H1 (cell line): ENCODE results near the gene P2RX2. TPM values are rescaled to one million over a fixed set of nuclear protein-coding genes. Genes with fewer than 3 reads are reported as not detected.

Source experiments
- CTCF ChIA-PET: fragments of 300-600 bp; sonication (Branson Sonifier 250); formaldehyde crosslinking; loops from one replicate; lab custom pipeline; 2021; ENCODE audit not compliant: partially characterized antibody; lab: Charles Lee
- POLR2A ChIA-PET: fragments of 300-600 bp; sonication (Branson Sonifier 250); formaldehyde crosslinking; loops from one replicate; lab custom pipeline; 2021; ENCODE audit warnings: inconsistent platforms; ENCODE audit not compliant: partially characterized antibody; lab: Charles Lee
- DNase-seq, 2 experiments: peaks; one replicate each; pipeline versions ENCODE4 v3.0.0 to v3.0.0-alpha.2; 2010 to 2022; ENCODE audit warnings: low spot score in 2 of 2, low read depth in 1 of 2, mixed read lengths in 1 of 2
- FAIRE-seq: peaks from 2 replicates; lab custom pipeline; 2011; peaks lifted over from hg19 to GRCh38; lab: Jason Lieb, UNC
- H2AFZ ChIP-seq: 2 replicates; pipeline ENCODE4 v1.8.1; 2012; ENCODE audit warnings: low read length, inconsistent platforms
- H2AK5ac ChIP-seq: 2 replicates; pipeline ENCODE4 v1.6.1; 2013; ENCODE audit warnings: low read depth, low read length
- H2BK120ac ChIP-seq: replicated peaks from 2 replicates; pipeline ENCODE3; 2013; ENCODE audit warnings: low read depth, low read length, inconsistent platforms
- H2BK12ac ChIP-seq: 2 replicates; pipeline ENCODE4 v1.6.1; 2013; ENCODE audit warnings: low read depth, low read length
- H2BK15ac ChIP-seq: 2 replicates; pipeline ENCODE4 v1.6.1; 2013; ENCODE audit warnings: low read length
- H2BK20ac ChIP-seq: 2 replicates; pipeline ENCODE4 v1.6.1; 2013; ENCODE audit warnings: low read length
- H2BK5ac ChIP-seq: 2 replicates; pipeline ENCODE4 v1.6.1; 2013; ENCODE audit warnings: low read depth, low read length
- H3K14ac ChIP-seq: 2 replicates; pipeline ENCODE4 v1.6.1; 2013; ENCODE audit warnings: inconsistent platforms; ENCODE audit not compliant: insufficient read length
- H3K18ac ChIP-seq: 2 replicates; pipeline ENCODE4 v1.6.1; 2013; ENCODE audit warnings: low read length; ENCODE audit errors: extremely low read depth
- H3K23ac ChIP-seq: 2 replicates; pipeline ENCODE4 v1.6.1; 2013; ENCODE audit warnings: inconsistent platforms; ENCODE audit not compliant: insufficient read length
- H3K23me2 ChIP-seq: 2 replicates; pipeline ENCODE4 v1.6.1; 2013; ENCODE audit warnings: low read depth, low read length
- H3K27ac ChIP-seq: 2 replicates; pipeline ENCODE4 v1.6.1; 2011; ENCODE audit warnings: low read depth, low read length, inconsistent platforms
- H3K27me3 ChIP-seq, 4 experiments: replicated peaks in 1 of 4; 1 replicate in 1 of 4; 2 replicates in 3 of 4; pipeline versions ENCODE4 v1.6.1 to v1.8.1; 2011 to 2013; ENCODE audit warnings: low read length in 3 of 4, mild to moderate bottlenecking in 3 of 4, inconsistent platforms in 2 of 4, mixed read lengths in 2 of 4, moderate library complexity in 1 of 4; ENCODE audit not compliant: control insufficient read depth in 3 of 4, insufficient read depth in 3 of 4; ENCODE audit errors: extremely low read depth in 1 of 4
- H3K36me3 ChIP-seq, 4 experiments: 2 replicates each; pipeline versions ENCODE4 v1.6.1 to v1.8.1; 2011 to 2013; ENCODE audit warnings: mild to moderate bottlenecking in 4 of 4, low read length in 3 of 4, moderate library complexity in 2 of 4, control low read depth in 1 of 4, inconsistent platforms in 1 of 4; ENCODE audit not compliant: insufficient read depth in 4 of 4, control insufficient read depth in 2 of 4
- H3K4ac ChIP-seq: replicated peaks from 2 replicates; pipeline ENCODE3; 2013; ENCODE audit warnings: low read length, low read depth, mixed read lengths, inconsistent platforms; ENCODE audit not compliant: insufficient read length
- H3K4me1 ChIP-seq, 4 experiments: replicated peaks in 1 of 4; 1 replicate in 1 of 4; 2 replicates in 3 of 4; pipeline versions ENCODE4 v1.6.1 to v1.8.1; 2011 to 2013; ENCODE audit warnings: low read length in 3 of 4, inconsistent platforms in 2 of 4, mixed read lengths in 1 of 4; ENCODE audit not compliant: insufficient read depth in 4 of 4, control insufficient read depth in 3 of 4
- H3K4me2 ChIP-seq, 2 experiments: 2 replicates each; pipeline versions ENCODE4 v1.6.1 to v1.8.1; 2011 to 2013; ENCODE audit warnings: low read depth in 2 of 2, low read length in 2 of 2, control low read depth in 1 of 2, inconsistent platforms in 1 of 2, mild to moderate bottlenecking in 1 of 2; ENCODE audit not compliant: insufficient read depth in 1 of 2
- H3K4me3 ChIP-seq, 4 experiments: fragments of 200-600, 300-600 bp in 1 of 4; sonication (generic), shearing (Covaris generic), sonication (Bioruptor Twin) in 1 of 4; 2 replicates each; pipeline versions ENCODE4 v1.5.1 to v1.8.1; 2011 to 2016; ENCODE audit warnings: low read length in 4 of 4, low read depth in 3 of 4, control low read depth in 2 of 4, inconsistent platforms in 2 of 4, mild to moderate bottlenecking in 2 of 4, mixed read lengths in 1 of 4, moderate library complexity in 1 of 4; ENCODE audit not compliant: insufficient read depth in 2 of 4; ENCODE audit errors: extremely low read depth in 1 of 4
- H3K56ac ChIP-seq: replicated peaks from 2 replicates; pipeline ENCODE3; 2013; ENCODE audit warnings: low read depth, mild to moderate bottlenecking, mixed read lengths, low read length, inconsistent platforms; ENCODE audit not compliant: insufficient read length
- H3K79me1 ChIP-seq: 2 replicates; pipeline ENCODE4 v1.6.1; 2013; ENCODE audit warnings: low read depth, low read length, control low read depth
- H3K79me2 ChIP-seq, 2 experiments: 2 replicates each; pipeline versions ENCODE4 v1.6.1 to v1.8.1; 2012 to 2013; ENCODE audit warnings: low read length in 2 of 2, mild to moderate bottlenecking in 2 of 2, inconsistent platforms in 1 of 2; ENCODE audit not compliant: insufficient read depth in 2 of 2, control insufficient read depth in 1 of 2
- H3K9ac ChIP-seq, 4 experiments: replicated peaks in 1 of 4; 1 replicate in 1 of 4; 2 replicates in 3 of 4; pipeline versions ENCODE4 v1.6.1 to v1.8.1; 2011 to 2013; ENCODE audit warnings: low read depth in 3 of 4, low read length in 3 of 4, control low read depth in 2 of 4, mild to moderate bottlenecking in 2 of 4, moderate library complexity in 2 of 4, inconsistent platforms in 1 of 4; ENCODE audit errors: extremely low read depth in 1 of 4
- H3K9me3 ChIP-seq, 2 experiments: 2 replicates each; pipeline versions ENCODE4 v1.6.1 to v1.8.1; 2012 to 2013; ENCODE audit warnings: mild to moderate bottlenecking in 2 of 2, moderate library complexity in 2 of 2, control low read depth in 1 of 2, inconsistent platforms in 1 of 2, low read depth in 1 of 2, low read length in 1 of 2, mixed read lengths in 1 of 2; ENCODE audit not compliant: insufficient read depth in 2 of 2
- H4K20me1 ChIP-seq, 2 experiments: replicated peaks in 1 of 2; 2 replicates each; pipeline versions ENCODE3 to v1.8.1; 2011 to 2013; ENCODE audit warnings: inconsistent platforms in 2 of 2, low read length in 2 of 2, mild to moderate bottlenecking in 1 of 2; ENCODE audit not compliant: insufficient read depth in 2 of 2, control insufficient read depth in 1 of 2
- H4K5ac ChIP-seq: 2 replicates; pipeline ENCODE4 v1.6.1; 2013; ENCODE audit warnings: low read length, low read depth, mixed read lengths, inconsistent platforms; ENCODE audit not compliant: insufficient read length
- H4K8ac ChIP-seq: 2 replicates; pipeline ENCODE4 v1.8.0; 2013; ENCODE audit warnings: mild to moderate bottlenecking, moderate library complexity, low read length, inconsistent platforms; ENCODE audit not compliant: insufficient read depth; ENCODE audit errors: extremely low read depth
- H4K91ac ChIP-seq: replicated peaks from 2 replicates; pipeline ENCODE3; 2013; ENCODE audit warnings: low read length, mixed read lengths, inconsistent platforms; ENCODE audit not compliant: insufficient read length
- HDAC6 ChIP-seq: IDR thresholded peaks from one replicate; pipeline ENCODE4 v1.7.1; 2012; ENCODE audit warnings: low read depth, mild to moderate bottlenecking, inconsistent platforms, low read length, moderate library complexity
- POLR2A ChIP-seq, 2 experiments: IDR thresholded peaks; 1 replicate in 1 of 2; 2 replicates in 1 of 2; pipeline ENCODE4 v1.6.1; 2011; ENCODE audit warnings: low read depth in 2 of 2, low read length in 2 of 2, mild to moderate bottlenecking in 2 of 2; ENCODE audit errors: control extremely low read depth in 1 of 2
- TAF1 ChIP-seq: IDR thresholded peaks from 2 replicates; pipeline ENCODE4 v1.6.1; 2011; ENCODE audit warnings: mild to moderate bottlenecking, low read depth, low read length
- WGBS, 2 experiments: shearing (Covaris generic) in 1 of 2; methylation state at CpG; one replicate each; pipeline versions ENCODE4 v1.1.6 to v1.1.7; 2013 to 2015; ENCODE audit warnings: low lambda C conversion rate in 2 of 2, mixed read lengths in 2 of 2, inconsistent platforms in 1 of 2, low coverage in 1 of 2, missing lambda C conversion rate in 1 of 2; ENCODE audit not compliant: insufficient replicate concordance in 2 of 2, insufficient coverage in 1 of 2, insufficient read length in 1 of 2; ENCODE audit errors: extremely low coverage in 1 of 2, missing lambda C conversion rate in 1 of 2; 5-methylcytosine and 5-hydroxymethylcytosine counted together
- polyA plus RNA-seq, 7 experiments: library from polyadenylated mRNA; depleted of rRNA in 3 of 7; stranded (reverse) in 5 of 7; unstranded in 2 of 7; fragments of >200 nt in 5 of 7; fragments of 200-250 nt in 2 of 7; gene quantifications; 1 replicate in 5 of 7; 2 replicates in 1 of 7; 4 replicates in 1 of 7; pipeline versions ENCODE4 v1.2.1 to v1.2.3, GENCODE V29; 2011 to 2013; ENCODE audit warnings: missing spikeins in 2 of 7, mixed read lengths in 2 of 7
- total RNA-seq: library from RNA; stranded (reverse); fragmentation: NEBNext Ultra II Directional; extraction: Animal tissue kit (Norgen Biotek cat#: 25700); gene quantifications from 2 replicates; pipeline ENCODE4 v1.2.1, GENCODE V29; 2021

The P2RX2 gene
- total and polyA plus RNA-seq, 2 of the 8 experiments (the other 6 are each of a cell fraction or from before 2014, with no cell fraction given) = 0.84 to 2.2 TPM

DNA sequence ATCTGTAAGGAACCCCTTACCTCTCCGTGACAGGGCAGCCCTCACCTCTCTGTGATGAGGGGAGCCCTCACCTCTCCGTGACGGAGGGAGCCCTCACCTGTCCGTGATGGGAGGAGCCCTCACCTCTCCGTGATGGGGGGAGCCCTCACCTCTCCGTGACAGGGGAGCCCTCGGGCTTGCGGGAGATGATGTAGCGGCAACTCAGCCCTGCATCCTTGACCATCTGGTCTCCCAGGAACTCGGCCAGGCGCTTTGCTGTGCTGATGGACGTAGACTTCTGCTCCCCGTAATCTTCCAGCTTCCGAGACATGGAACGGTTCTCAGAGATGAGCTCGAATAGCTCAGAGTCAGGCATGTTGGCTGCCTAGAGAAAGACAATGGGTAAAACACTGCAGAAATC lies 40.6 kb downstream of the P2RX2 start:
- no peak overlapping the region for H3K56ac ChIP-seq
- CTCF ChIA-PET = interaction anchor here (1.0 to 1.8 kb wide), 4 partner anchors 20 to 49 kb away, joined by 3 to 6 read pairs (median 4); partner anchors contain the start of gene LRCOL1
- TF ChIP-seq TAF1 (no peak), HDAC6 (no peak), POLR2A (IDR thresholded peaks at IDR 0.05; ENCODE audit: control extremely low read depth in 1 of 2, low read depth in 2 of 2, low read length in 2 of 2) (no peak)

More for the DNA sequence above, 40.6 kb downstream of the P2RX2 start:
- peaks cover 10 to 13% of the 10 kb centered on the region in 2 experiments for H4K20me1 ChIP-seq
- no peak overlapping the region for H2BK120ac ChIP-seq
- H3K14ac ChIP-seq = no peak overlapping the region
- H3K79me1 ChIP-seq = no peaks in the 10 kb centered on the region; the same call in 1 of the 2 replicates
- no peak overlapping the region for H4K91ac ChIP-seq
- no peak for FAIRE-seq
- H3K4me3 ChIP-seq = no peak overlapping the region
- H2BK15ac ChIP-seq = no peak overlapping the region
- no peaks in the 10 kb centered on the region; the same call in 1 of the 2 replicates for H3K23me2 ChIP-seq
- no peak overlapping the region for H2BK20ac ChIP-seq
- H3K9ac ChIP-seq = no peak overlapping the region
- POLR2A ChIA-PET = interaction anchor here (1.0 to 1.1 kb wide), 2 partner anchors 60 to 71 kb away, joined by 3 read pairs; no protein-coding TSS in a partner anchor
- WGBS, 2 experiments = 88% methylated on average over 16 of the region's 16 CpGs; no CpG with 5 or more reads in 1 of the 2 experiments
- no peak overlapping the region for H3K4ac ChIP-seq
- no peaks in the 10 kb centered on the region for H3K9me3 ChIP-seq
- H3K4me1 ChIP-seq = 0 out of 7 replicates have a peak, but pooled peaks cover 0 to 3% (median 0%) of the 10 kb centered on the region in 4 experiments
- no peak overlapping the region for H2AFZ ChIP-seq
- H2BK5ac ChIP-seq = no peak overlapping the region
- H3K23ac ChIP-seq = no peak overlapping the region
- no peak overlapping the region for H2BK12ac ChIP-seq
- no peak overlapping the region for H2AK5ac ChIP-seq
- H3K18ac ChIP-seq = no peak overlapping the region
- peaks cover 52 to 89% (median 79%) of the 10 kb centered on the region in 4 experiments for H3K36me3 ChIP-seq
- H3K4me2 ChIP-seq = no peak overlapping the region
- H4K5ac ChIP-seq = no peak overlapping the region
- no peak for DNase-seq
- H3K27ac ChIP-seq = no peak overlapping the region
- H4K8ac ChIP-seq = no peak overlapping the region; the same call in 1 of the 2 replicates
- no peaks in the 10 kb centered on the region; a peak in 1 of 7 replicates for H3K27me3 ChIP-seq
- H3K79me2 ChIP-seq = no peaks in the 10 kb centered on the region; a peak in 1 of 4 replicates
